Measurements from ENCODE around the gene FRMD8.

The FRMD8 gene

DNA sequence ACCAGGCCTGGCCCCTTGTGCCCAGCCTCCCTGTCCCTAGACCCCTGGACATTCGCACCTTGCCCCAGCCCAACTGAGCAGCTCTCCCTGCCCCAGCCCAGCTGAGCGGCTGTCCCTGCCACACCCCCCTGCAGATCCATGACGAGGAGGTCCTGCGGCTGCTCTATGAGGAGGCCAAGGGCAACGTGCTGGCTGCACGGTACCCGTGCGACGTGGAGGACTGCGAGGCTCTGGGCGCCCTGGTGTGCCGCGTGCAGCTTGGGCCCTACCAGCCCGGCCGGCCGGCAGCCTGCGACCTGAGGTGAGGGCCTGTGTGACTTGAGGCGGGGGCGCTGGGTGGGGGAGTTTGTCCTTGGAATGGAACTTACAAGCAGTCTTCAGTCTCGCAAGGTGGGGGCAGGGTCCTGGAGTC is 7.7 kb downstream of the FRMD8 start:
- Histone ChIP-seq H3K9me3 (ENCODE audit: low read length) (no peaks in the 10 kb centered on the region), H4K20me1 (ENCODE audit: insufficient read depth, low read length) (no peaks in the 10 kb centered on the region), H3K9me2 (ENCODE audit: low read depth, low read length) (no peaks in the 10 kb centered on the region), H3K27me3 (ENCODE audit: insufficient read depth, low read length) (no peaks in the 10 kb centered on the region), H3K4me2 (ENCODE audit: low read length) (no peak overlapping the region), H3K9ac (ENCODE audit: low read length) (no peak overlapping the region), H3K4me3 (ENCODE audit: low read depth, low read length, poor library complexity, severe bottlenecking) (no peak overlapping the region), H3K27ac (ENCODE audit: low read depth, low read length, poor library complexity, severe bottlenecking) (no peak overlapping the region), H3F3A (ENCODE audit: insufficient read depth, low read length) (no peaks in the 10 kb centered on the region), H3K36me3 (ENCODE audit: insufficient read depth, low read length) (peaks cover 82% of the 10 kb centered on the region), H2AFZ (ENCODE audit: low read length) (no peak overlapping the region), H3K79me2 (ENCODE audit: insufficient read depth, low read length) (no peaks in the 10 kb centered on the region), H3K4me1 (ENCODE audit: insufficient read depth, low read length, severe bottlenecking) (peaks cover 22% of the 10 kb centered on the region)
- TF ChIP-seq EZH2 (IDR thresholded peaks at IDR 0.05; ENCODE audit: borderline replicate concordance, low read length): no peak

DNA sequence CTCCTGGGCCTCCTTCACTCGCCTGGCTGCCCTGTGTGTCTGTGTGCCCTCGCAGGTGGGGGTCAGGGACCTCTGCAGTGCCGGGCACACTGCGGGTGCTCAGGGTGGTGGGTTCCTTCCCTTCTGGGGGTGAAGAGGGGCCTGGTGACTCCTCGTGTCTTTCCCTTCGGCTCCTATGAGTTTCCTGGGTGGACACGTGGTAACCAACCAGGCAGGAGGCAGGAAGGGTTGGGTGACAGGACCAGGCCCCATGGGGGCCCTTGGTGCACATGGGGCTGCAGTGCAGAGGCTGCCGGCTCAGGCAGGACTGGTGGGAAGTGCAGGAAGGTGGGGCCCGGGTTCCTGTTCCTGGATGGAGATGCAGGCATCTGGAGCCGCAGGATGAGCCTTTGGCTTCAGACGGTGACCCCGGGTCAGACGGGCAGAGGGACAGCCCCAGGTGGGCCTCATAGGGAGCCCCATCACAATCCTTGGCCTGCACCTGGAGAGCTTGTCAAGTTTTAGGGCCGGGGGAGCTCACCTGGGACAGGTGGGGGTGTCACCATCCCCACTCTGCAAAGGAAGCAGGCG is 9.6 kb downstream of the FRMD8 start:
- H3K4me1 ChIP-seq (ENCODE audit: insufficient read depth, low read length, severe bottlenecking): peaks cover 3% of the 10 kb centered on the region
- no peaks in the 10 kb centered on the region for H4K20me1 ChIP-seq (ENCODE audit: insufficient read depth, low read length)
- no peaks in the 10 kb centered on the region for H3F3A ChIP-seq (ENCODE audit: insufficient read depth, low read length)
- H3K9ac ChIP-seq (ENCODE audit: low read length): no peak overlapping the region
- H3K4me3 ChIP-seq (ENCODE audit: low read depth, low read length, poor library complexity, severe bottlenecking): no peak overlapping the region
- no peaks in the 10 kb centered on the region for H3K9me2 ChIP-seq (ENCODE audit: low read depth, low read length)
- H2AFZ ChIP-seq (ENCODE audit: low read length): no peak overlapping the region
- H3K79me2 ChIP-seq (ENCODE audit: insufficient read depth, low read length): no peaks in the 10 kb centered on the region
- no peak for TF ChIP-seq EZH2 (IDR thresholded peaks at IDR 0.05; ENCODE audit: borderline replicate concordance, low read length)
- TF ChIP-seq, protein P1, sequence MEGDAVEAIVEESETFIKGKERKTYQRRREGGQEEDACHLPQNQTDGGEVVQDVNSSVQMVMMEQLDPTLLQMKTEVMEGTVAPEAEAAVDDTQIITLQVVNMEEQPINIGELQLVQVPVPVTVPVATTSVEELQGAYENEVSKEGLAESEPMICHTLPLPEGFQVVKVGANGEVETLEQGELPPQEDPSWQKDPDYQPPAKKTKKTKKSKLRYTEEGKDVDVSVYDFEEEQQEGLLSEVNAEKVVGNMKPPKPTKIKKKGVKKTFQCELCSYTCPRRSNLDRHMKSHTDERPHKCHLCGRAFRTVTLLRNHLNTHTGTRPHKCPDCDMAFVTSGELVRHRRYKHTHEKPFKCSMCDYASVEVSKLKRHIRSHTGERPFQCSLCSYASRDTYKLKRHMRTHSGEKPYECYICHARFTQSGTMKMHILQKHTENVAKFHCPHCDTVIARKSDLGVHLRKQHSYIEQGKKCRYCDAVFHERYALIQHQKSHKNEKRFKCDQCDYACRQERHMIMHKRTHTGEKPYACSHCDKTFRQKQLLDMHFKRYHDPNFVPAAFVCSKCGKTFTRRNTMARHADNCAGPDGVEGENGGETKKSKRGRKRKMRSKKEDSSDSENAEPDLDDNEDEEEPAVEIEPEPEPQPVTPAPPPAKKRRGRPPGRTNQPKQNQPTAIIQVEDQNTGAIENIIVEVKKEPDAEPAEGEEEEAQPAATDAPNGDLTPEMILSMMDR (IDR thresholded peaks at IDR 0.05; ENCODE audit: low read length): no peak
- no peaks in the 10 kb centered on the region for H3K27me3 ChIP-seq (ENCODE audit: insufficient read depth, low read length)
- peaks cover 88% of the 10 kb centered on the region for H3K36me3 ChIP-seq (ENCODE audit: insufficient read depth, low read length)
- no peak overlapping the region for H3K4me2 ChIP-seq (ENCODE audit: low read length)
- H3K27ac ChIP-seq (ENCODE audit: low read depth, low read length, poor library complexity, severe bottlenecking): no peak overlapping the region
- no peaks in the 10 kb centered on the region for H3K9me3 ChIP-seq (ENCODE audit: low read length)

DNA sequence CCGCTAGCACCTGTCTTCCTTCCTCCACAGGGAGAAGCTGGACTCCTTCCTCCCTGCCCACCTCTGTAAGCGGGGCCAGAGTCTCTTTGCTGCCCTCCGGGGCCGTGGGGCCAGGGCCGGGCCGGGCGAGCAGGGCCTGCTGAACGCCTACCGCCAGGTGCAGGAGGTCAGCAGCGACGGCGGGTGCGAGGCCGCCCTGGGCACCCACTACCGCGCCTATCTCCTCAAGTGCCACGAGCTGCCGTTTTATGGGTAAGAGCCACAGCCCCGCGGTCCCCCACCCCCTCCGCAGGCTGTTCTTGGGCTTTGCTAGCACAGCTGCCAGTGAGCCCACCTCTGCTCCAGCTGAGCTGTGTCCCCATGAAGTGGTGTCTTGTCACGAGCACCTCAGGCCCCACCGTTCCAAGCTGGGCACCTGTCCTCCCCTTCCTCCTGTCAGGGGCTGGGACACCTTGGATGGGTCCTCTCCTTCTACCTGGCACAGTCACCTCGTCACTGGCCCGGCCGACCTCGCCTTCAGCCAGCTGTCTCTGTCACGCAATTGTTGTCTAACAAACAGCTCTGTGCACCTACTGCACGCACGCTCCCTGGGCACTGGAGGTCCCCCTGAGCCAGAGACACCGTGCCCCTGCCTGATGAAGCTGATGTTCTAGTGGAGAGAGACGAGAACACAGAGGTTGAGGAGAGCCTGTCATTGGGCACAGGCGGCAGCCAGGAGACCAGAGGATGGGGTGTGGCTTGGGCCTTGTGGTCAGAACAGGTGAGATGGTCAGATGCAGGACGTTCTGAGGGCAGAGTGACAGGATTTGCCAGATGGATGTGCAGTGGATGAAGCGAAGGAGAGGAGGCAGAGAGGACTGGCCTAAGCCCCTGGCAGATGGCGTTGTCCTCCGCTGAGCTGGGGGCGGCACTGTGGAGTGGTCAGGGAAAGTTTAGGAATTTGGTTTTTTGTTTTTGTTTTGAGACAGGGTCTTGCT is 10.6 kb downstream of the FRMD8 start:
- Histone ChIP-seq H3F3A (ENCODE audit: insufficient read depth, low read length) (0 out of 2 replicates have a peak, but pooled peaks cover under 1% of the 10 kb centered on the region), H3K4me2 (ENCODE audit: low read length) (no peak overlapping the region), H3K4me3 (ENCODE audit: low read depth, low read length, poor library complexity, severe bottlenecking) (no peak overlapping the region), H3K9me2 (ENCODE audit: low read depth, low read length) (no peaks in the 10 kb centered on the region), H3K27me3 (ENCODE audit: insufficient read depth, low read length) (no peaks in the 10 kb centered on the region), H3K27ac (ENCODE audit: low read depth, low read length, poor library complexity, severe bottlenecking) (no peak overlapping the region), H3K9me3 (ENCODE audit: low read length) (no peaks in the 10 kb centered on the region), H3K36me3 (ENCODE audit: insufficient read depth, low read length) (peaks cover 86% of the 10 kb centered on the region), H3K4me1 (ENCODE audit: insufficient read depth, low read length, severe bottlenecking) (no peaks in the 10 kb centered on the region), H3K9ac (ENCODE audit: low read length) (no peak overlapping the region), H2AFZ (ENCODE audit: low read length) (no peak overlapping the region), H3K79me2 (ENCODE audit: insufficient read depth, low read length) (no peaks in the 10 kb centered on the region), H4K20me1 (ENCODE audit: insufficient read depth, low read length) (no peaks in the 10 kb centered on the region)
- TF ChIP-seq, protein P1 (IDR thresholded peaks at IDR 0.05; ENCODE audit: low read length): no peak
- no peak for TF ChIP-seq EZH2 (IDR thresholded peaks at IDR 0.05; ENCODE audit: borderline replicate concordance, low read length)

All from OCI-LY1 (cell line).